Ishikawa (cell line): Measurements from ENCODE around the gene ELOVL2.

Source experiments
- MAX ChIP-seq: IDR thresholded peaks from 2 replicates; pipeline ENCODE4 v1.6.1; 2012
- YY1 ChIP-seq: IDR thresholded peaks from 2 replicates; pipeline ENCODE4 v1.6.1; 2012; ENCODE audit warnings: low read depth

- TF ChIP-seq YY1 (no peak), MAX (no peak)
These were observed 25.7 kb upstream of the ELOVL2 start for GRCh38 chr6:11069760-11070159.
